CD4-positive, CD25-positive, alpha-beta regulatory T cell (primary cell): ENCODE measurements around the gene VMP1. TPM values are rescaled to one million over a fixed set of nuclear protein-coding genes. Genes with fewer than 3 reads are reported as not detected.
"Not testable (repeated sequence)": the region's sequence is repeated elsewhere in the genome, so short reads cannot be mapped to it uniquely, and the experiment has no call there.

Source experiments
- ATAC-seq, 2 donors: fragments of 150-1000 bp; cut with Tn5 transposase; one replicate each; pipeline ENCODE4 v1.10.0; 2021; ENCODE audit warnings: low read depth in 2 of 2, moderate number of reproducible peaks in 2 of 2, moderate library complexity in 1 of 2
- DNase-seq, 3 donors: peaks; one replicate each; pipeline versions ENCODE4 v3.0.0 to v3.0.0-alpha.2; 2012 to 2022; ENCODE audit warnings: mixed read lengths in 1 of 3
- H3K27ac ChIP-seq: one replicate; pipeline ENCODE4 v1.7.0; 2013; ENCODE audit warnings: mild to moderate bottlenecking, low read length; ENCODE audit not compliant: insufficient read depth, poor library complexity, severe bottlenecking
- H3K27me3 ChIP-seq: one replicate; pipeline ENCODE4 v1.7.0; 2013; ENCODE audit warnings: low read length; ENCODE audit not compliant: control insufficient read depth, insufficient read depth
- H3K36me3 ChIP-seq: one replicate; pipeline ENCODE4 v1.7.0; 2013; ENCODE audit warnings: mild to moderate bottlenecking, low read length, moderate library complexity; ENCODE audit not compliant: control insufficient read depth, insufficient read depth
- H3K4me1 ChIP-seq: 2 replicates; pipeline ENCODE4 v1.7.0; 2013; ENCODE audit warnings: mild to moderate bottlenecking, low read length; ENCODE audit not compliant: insufficient read depth, control insufficient read depth, poor library complexity, severe bottlenecking
- H3K4me3 ChIP-seq: one replicate; pipeline ENCODE4 v1.7.0; 2013; ENCODE audit warnings: low read depth, mild to moderate bottlenecking, low read length, moderate library complexity
- H3K9me3 ChIP-seq, 2 experiments: 1 replicate in 1 of 2; 2 replicates in 1 of 2; pipeline ENCODE4 v1.7.0; 2013; ENCODE audit warnings: low read length in 2 of 2, mild to moderate bottlenecking in 1 of 2, moderate library complexity in 1 of 2; ENCODE audit not compliant: control insufficient read depth in 2 of 2
- H3K27ac Mint-ChIP-seq, 3 donors: one replicate each; pipeline ENCODE4 v1.8.0; 2020 to 2022; ENCODE audit warnings: mild to moderate bottlenecking in 3 of 3, mixed read lengths in 3 of 3, moderate library complexity in 2 of 3
- H3K27me3 Mint-ChIP-seq: one replicate; pipeline ENCODE4 v1.8.0; 2022; ENCODE audit warnings: mild to moderate bottlenecking, mixed read lengths
- H3K36me3 Mint-ChIP-seq: one replicate; pipeline ENCODE4 v1.8.0; 2020; ENCODE audit warnings: mixed read lengths
- H3K4me1 Mint-ChIP-seq, 4 donors: one replicate each; pipeline ENCODE4 v1.8.0; 2020 to 2022; ENCODE audit warnings: mixed read lengths in 4 of 4, mild to moderate bottlenecking in 1 of 4
- H3K4me3 Mint-ChIP-seq, 4 donors: one replicate each; pipeline ENCODE4 v1.8.0; 2020 to 2022; ENCODE audit warnings: mild to moderate bottlenecking in 4 of 4, mixed read lengths in 4 of 4, moderate library complexity in 3 of 4
- H3K9me3 Mint-ChIP-seq, 7 donors: one replicate each; pipeline ENCODE4 v1.8.0; 2020 to 2022; ENCODE audit warnings: mixed read lengths in 7 of 7, mild to moderate bottlenecking in 3 of 7, moderate library complexity in 2 of 7
- polyA plus RNA-seq, 4 donors: library from polyadenylated mRNA; unstranded; fragments of 300-500 nt; fragmentation: Illumina TruSeq; gene quantifications; one replicate each; pipeline ENCODE4 v1.2.3, GENCODE V29; 2021
- total RNA-seq: library from RNA; stranded (reverse); gene quantifications from one replicate; pipeline ENCODE4 v1.2.3, GENCODE V29; 2022

Gene VMP1
- total and polyA plus RNA-seq, 5 donors from 2014 or later = 50.3 to 238 (median 73.4) TPM

- not testable (repeated sequence) for H3K4me3 Mint-ChIP-seq, H3K27me3 Mint-ChIP-seq, DNase-seq, H3K4me3 ChIP-seq, H3K27ac ChIP-seq, H3K9me3 ChIP-seq, ATAC-seq, H3K27me3 ChIP-seq, H3K36me3 Mint-ChIP-seq, H3K9me3 Mint-ChIP-seq, H3K36me3 ChIP-seq
- Mint-ChIP-seq H3K4me1 (peaks cover 8 to 46% (median 33%) of the 10 kb centered on the region in 4 donors), H3K27ac (peak overlapping the region in 2 of 3 donors; percentile 83 to 86)
- H3K4me1 ChIP-seq = peaks cover 40% of the 10 kb centered on the region
Observed at GRCh38 chr17:59790418-59790817, 83.0 kb downstream of the VMP1 start.

GRCh38 chr17:59790910-59791309 lies 83.5 kb downstream of the VMP1 start:
- H3K4me1 ChIP-seq = peaks cover 35% of the 10 kb centered on the region
- peaks cover 10 to 47% (median 33%) of the 10 kb centered on the region in 4 donors for H3K4me1 Mint-ChIP-seq

GRCh38 chr17:59791603-59792457 lies 84.4 kb downstream of the VMP1 start:
- peak overlapping the region in 2 of 3 donors; percentile 54 to 75 for H3K27ac Mint-ChIP-seq
- no peak for DNase-seq
- no peak overlapping the region for H3K4me3 ChIP-seq
- H3K4me1 Mint-ChIP-seq = peaks cover 19 to 47% (median 28%) of the 10 kb centered on the region in 4 donors
- peaks cover 13% of the 10 kb centered on the region for H3K36me3 Mint-ChIP-seq
- H3K36me3 ChIP-seq = no peaks in the 10 kb centered on the region
- H3K27ac ChIP-seq = no peak overlapping the region
- peaks cover 28% of the 10 kb centered on the region for H3K4me1 ChIP-seq
- no peaks in the 10 kb centered on the region for H3K27me3 ChIP-seq
- no peaks in the 10 kb centered on the region for H3K27me3 Mint-ChIP-seq
- ATAC-seq = no peak
- H3K9me3 Mint-ChIP-seq = no peaks in the 10 kb centered on the region
- H3K9me3 ChIP-seq = no peaks in the 10 kb centered on the region
- H3K4me3 Mint-ChIP-seq = peak overlapping the region in 1 of 4 donors; percentile 65

More at GRCh38 chr17:59790910-59791309, 83.5 kb downstream of the VMP1 start:
- no peaks in the 10 kb centered on the region for H3K36me3 ChIP-seq
- no peaks in the 10 kb centered on the region for H3K27me3 ChIP-seq
- peaks cover 9% of the 10 kb centered on the region for H3K36me3 Mint-ChIP-seq
- H3K27ac Mint-ChIP-seq = peak overlapping the region; percentile 52 to 83 (median 56)
- no peak for DNase-seq
- H3K9me3 Mint-ChIP-seq = no peaks in the 10 kb centered on the region
- no peak overlapping the region for H3K27ac ChIP-seq
- H3K4me3 Mint-ChIP-seq = no peak overlapping the region
- no peaks in the 10 kb centered on the region for H3K9me3 ChIP-seq
- H3K4me3 ChIP-seq = no peak overlapping the region
- no peaks in the 10 kb centered on the region for H3K27me3 Mint-ChIP-seq
- ATAC-seq = no peak

GRCh38 chr17:59792458-59792823 lies 85.0 kb downstream of the VMP1 start:
- not testable (repeated sequence) for H3K27ac ChIP-seq, H3K9me3 Mint-ChIP-seq, H3K36me3 ChIP-seq, H3K27me3 Mint-ChIP-seq, H3K27me3 ChIP-seq, H3K9me3 ChIP-seq, ATAC-seq, DNase-seq, H3K4me3 ChIP-seq
- peaks cover 22% of the 10 kb centered on the region for H3K4me1 ChIP-seq
- peak overlapping the region in 1 of 3 donors; percentile 75 for H3K27ac Mint-ChIP-seq
- peaks cover 19 to 44% (median 24%) of the 10 kb centered on the region in 4 donors for H3K4me1 Mint-ChIP-seq
- H3K4me3 Mint-ChIP-seq = peak overlapping the region in 1 of 4 donors; percentile 65
- H3K36me3 Mint-ChIP-seq = peaks cover 13% of the 10 kb centered on the region

- Histone ChIP-seq H3K36me3 (no peaks in the 10 kb centered on the region), H3K4me3 (no peak overlapping the region), H3K27ac (no peak overlapping the region), H3K9me3 (no peaks in the 10 kb centered on the region), H3K27me3 (no peaks in the 10 kb centered on the region), H3K4me1 (peaks cover 16% of the 10 kb centered on the region)
- H3K36me3 Mint-ChIP-seq = peaks cover 13% of the 10 kb centered on the region
- H3K27me3 Mint-ChIP-seq = no peaks in the 10 kb centered on the region
- no peak overlapping the region for H3K27ac Mint-ChIP-seq
- H3K4me3 Mint-ChIP-seq = no peak overlapping the region
- H3K9me3 Mint-ChIP-seq = no peaks in the 10 kb centered on the region
- DNase-seq (no peak), ATAC-seq (no peak)
- H3K4me1 Mint-ChIP-seq = peaks cover 22 to 49% (median 27%) of the 10 kb centered on the region in 4 donors
Observed at GRCh38 chr17:59793205-59793604, 85.8 kb downstream of the VMP1 start.

GRCh38 chr17:59796138-59796537 lies 88.7 kb downstream of the VMP1 start:
- H3K27me3 Mint-ChIP-seq = no peaks in the 10 kb centered on the region
- H3K4me1 ChIP-seq = peaks cover 6% of the 10 kb centered on the region
- H3K4me3 ChIP-seq = no peak overlapping the region
- H3K36me3 ChIP-seq = no peaks in the 10 kb centered on the region
- H3K4me1 Mint-ChIP-seq = peaks cover 20 to 36% (median 22%) of the 10 kb centered on the region in 4 donors
- peaks cover 13% of the 10 kb centered on the region for H3K36me3 Mint-ChIP-seq
- H3K27me3 ChIP-seq = no peaks in the 10 kb centered on the region
- H3K9me3 ChIP-seq = no peaks in the 10 kb centered on the region
- no peak overlapping the region for H3K4me3 Mint-ChIP-seq
- H3K27ac ChIP-seq = no peak overlapping the region
- no peak for ATAC-seq
- peak overlapping the region in 2 of 3 donors; percentile 4 to 27 for H3K27ac Mint-ChIP-seq
- H3K9me3 Mint-ChIP-seq = no peaks in the 10 kb centered on the region
- DNase-seq = no peak

- Mint-ChIP-seq H3K27me3 (no peaks in the 10 kb centered on the region), H3K4me1 (peaks cover 18 to 34% (median 20%) of the 10 kb centered on the region in 4 donors), H3K4me3 (no peak overlapping the region), H3K36me3 (peaks cover 11% of the 10 kb centered on the region), H3K27ac (peak overlapping the region in 1 of 3 donors; percentile 20), H3K9me3 (no peaks in the 10 kb centered on the region)
- Histone ChIP-seq H3K4me1 (peaks cover 6% of the 10 kb centered on the region), H3K4me3 (no peak overlapping the region), H3K9me3 (no peaks in the 10 kb centered on the region), H3K27me3 (no peaks in the 10 kb centered on the region), H3K36me3 (no peaks in the 10 kb centered on the region), H3K27ac (no peak overlapping the region)
- no peak for ATAC-seq
- no peak for DNase-seq
Observed at GRCh38 chr17:59796785-59797205, 89.3 kb downstream of the VMP1 start.
